A549 (cell line): Measurements from ENCODE around the gene RPS6KA2.
"Not testable (repeated sequence)": the region's sequence is repeated elsewhere in the genome, so short reads cannot be mapped to it uniquely, and the experiment has no call there.

Experiments
- CBX2 ChIP-seq: fragments of 200-600 bp; sonication (generic); IDR thresholded peaks from 2 replicates; pipeline ENCODE4 v1.6.1; 2016; ENCODE audit warnings: low read depth, mild to moderate bottlenecking, borderline replicate concordance
- CBX8 ChIP-seq: fragments of 200-600 bp; sonication (generic); IDR thresholded peaks from 2 replicates; pipeline ENCODE4 v1.6.1; 2016
- CEBPB ChIP-seq, 2 experiments: fragments of >200 bp in 1 of 2; sonication (Bioruptor Twin) in 1 of 2; formaldehyde crosslinking in 1 of 2; IDR thresholded peaks; 2 replicates each; pipeline ENCODE4 v1.6.1; 2012 to 2016
- HMGXB4 ChIP-seq: fragments of 250-450 bp; sonication (Bioruptor Pico); IDR thresholded peaks from 2 replicates; pipeline ENCODE4 v1.5.0; 2021; ENCODE audit warnings: mild to moderate bottlenecking, moderate library complexity, borderline replicate concordance
- JUN ChIP-seq, 2 experiments: fragments of >200 bp; sonication (Bioruptor Twin); formaldehyde crosslinking; IDR thresholded peaks; 2 replicates in 1 of 2; 3 replicates in 1 of 2; pipeline ENCODE4 v1.6.1; 2016 to 2017
- MYC ChIP-seq: IDR thresholded peaks from 2 replicates; pipeline ENCODE4 v1.6.1; 2012; ENCODE audit warnings: mild to moderate bottlenecking, inconsistent platforms, low read length, improper control_type of control experiment, borderline replicate concordance
- POLR2A ChIP-seq: IDR thresholded peaks from 2 replicates; pipeline ENCODE4 v1.6.1; 2012; ENCODE audit warnings: mild to moderate bottlenecking, low read length
- SMC3 ChIP-seq: fragments of >200 bp; sonication (Bioruptor Twin); formaldehyde crosslinking; IDR thresholded peaks from 3 replicates; pipeline ENCODE4 v1.6.1; 2018; ENCODE audit warnings: inconsistent platforms
- TF ChIP-seq, protein P1 (sequence below): fragments of 200-600 bp; sonication (generic); IDR thresholded peaks from 2 replicates; pipeline ENCODE4 v1.6.1; 2016; ENCODE audit warnings: antibody characterized with exemption, mild to moderate bottlenecking, moderate library complexity
- TF ChIP-seq, protein P2 (sequence below): fragments of >200 bp; sonication (Bioruptor Twin); formaldehyde crosslinking; IDR thresholded peaks from 3 replicates; pipeline ENCODE4 v1.5.1; 2016
- TF ChIP-seq, protein P3 (sequence below): fragments of 150-350 bp; IDR thresholded peaks from 2 replicates; pipeline ENCODE4 v1.6.1; 2014; ENCODE audit warnings: low read depth, mild to moderate bottlenecking, low read length
- TF ChIP-seq, protein P4 (sequence below): fragments of 450-650 bp; IDR thresholded peaks from 2 replicates; pipeline ENCODE4 v1.6.1; 2014; ENCODE audit warnings: antibody characterized with exemption
- TF ChIP-seq, protein P5 (sequence below): IDR thresholded peaks from 2 replicates; pipeline ENCODE4 v1.6.1; 2012

GRCh38 chr6:166392755-166393534 is 234.1 kb downstream of the RPS6KA2 start:
- TF ChIP-seq SMC3; JUN (IDR thresholded peaks at IDR 0.05); CBX8; POLR2A; HMGXB4 (CRISPR knock-in tag); CEBPB (IDR thresholded peaks at IDR 0.05); MYC; CBX2: not testable (repeated sequence)
- TF ChIP-seq, protein P1, sequence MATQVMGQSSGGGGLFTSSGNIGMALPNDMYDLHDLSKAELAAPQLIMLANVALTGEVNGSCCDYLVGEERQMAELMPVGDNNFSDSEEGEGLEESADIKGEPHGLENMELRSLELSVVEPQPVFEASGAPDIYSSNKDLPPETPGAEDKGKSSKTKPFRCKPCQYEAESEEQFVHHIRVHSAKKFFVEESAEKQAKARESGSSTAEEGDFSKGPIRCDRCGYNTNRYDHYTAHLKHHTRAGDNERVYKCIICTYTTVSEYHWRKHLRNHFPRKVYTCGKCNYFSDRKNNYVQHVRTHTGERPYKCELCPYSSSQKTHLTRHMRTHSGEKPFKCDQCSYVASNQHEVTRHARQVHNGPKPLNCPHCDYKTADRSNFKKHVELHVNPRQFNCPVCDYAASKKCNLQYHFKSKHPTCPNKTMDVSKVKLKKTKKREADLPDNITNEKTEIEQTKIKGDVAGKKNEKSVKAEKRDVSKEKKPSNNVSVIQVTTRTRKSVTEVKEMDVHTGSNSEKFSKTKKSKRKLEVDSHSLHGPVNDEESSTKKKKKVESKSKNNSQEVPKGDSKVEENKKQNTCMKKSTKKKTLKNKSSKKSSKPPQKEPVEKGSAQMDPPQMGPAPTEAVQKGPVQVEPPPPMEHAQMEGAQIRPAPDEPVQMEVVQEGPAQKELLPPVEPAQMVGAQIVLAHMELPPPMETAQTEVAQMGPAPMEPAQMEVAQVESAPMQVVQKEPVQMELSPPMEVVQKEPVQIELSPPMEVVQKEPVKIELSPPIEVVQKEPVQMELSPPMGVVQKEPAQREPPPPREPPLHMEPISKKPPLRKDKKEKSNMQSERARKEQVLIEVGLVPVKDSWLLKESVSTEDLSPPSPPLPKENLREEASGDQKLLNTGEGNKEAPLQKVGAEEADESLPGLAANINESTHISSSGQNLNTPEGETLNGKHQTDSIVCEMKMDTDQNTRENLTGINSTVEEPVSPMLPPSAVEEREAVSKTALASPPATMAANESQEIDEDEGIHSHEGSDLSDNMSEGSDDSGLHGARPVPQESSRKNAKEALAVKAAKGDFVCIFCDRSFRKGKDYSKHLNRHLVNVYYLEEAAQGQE: not testable (repeated sequence)
- TF ChIP-seq, protein P2, sequence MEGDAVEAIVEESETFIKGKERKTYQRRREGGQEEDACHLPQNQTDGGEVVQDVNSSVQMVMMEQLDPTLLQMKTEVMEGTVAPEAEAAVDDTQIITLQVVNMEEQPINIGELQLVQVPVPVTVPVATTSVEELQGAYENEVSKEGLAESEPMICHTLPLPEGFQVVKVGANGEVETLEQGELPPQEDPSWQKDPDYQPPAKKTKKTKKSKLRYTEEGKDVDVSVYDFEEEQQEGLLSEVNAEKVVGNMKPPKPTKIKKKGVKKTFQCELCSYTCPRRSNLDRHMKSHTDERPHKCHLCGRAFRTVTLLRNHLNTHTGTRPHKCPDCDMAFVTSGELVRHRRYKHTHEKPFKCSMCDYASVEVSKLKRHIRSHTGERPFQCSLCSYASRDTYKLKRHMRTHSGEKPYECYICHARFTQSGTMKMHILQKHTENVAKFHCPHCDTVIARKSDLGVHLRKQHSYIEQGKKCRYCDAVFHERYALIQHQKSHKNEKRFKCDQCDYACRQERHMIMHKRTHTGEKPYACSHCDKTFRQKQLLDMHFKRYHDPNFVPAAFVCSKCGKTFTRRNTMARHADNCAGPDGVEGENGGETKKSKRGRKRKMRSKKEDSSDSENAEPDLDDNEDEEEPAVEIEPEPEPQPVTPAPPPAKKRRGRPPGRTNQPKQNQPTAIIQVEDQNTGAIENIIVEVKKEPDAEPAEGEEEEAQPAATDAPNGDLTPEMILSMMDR: not testable (repeated sequence)
- TF ChIP-seq, protein P3, sequence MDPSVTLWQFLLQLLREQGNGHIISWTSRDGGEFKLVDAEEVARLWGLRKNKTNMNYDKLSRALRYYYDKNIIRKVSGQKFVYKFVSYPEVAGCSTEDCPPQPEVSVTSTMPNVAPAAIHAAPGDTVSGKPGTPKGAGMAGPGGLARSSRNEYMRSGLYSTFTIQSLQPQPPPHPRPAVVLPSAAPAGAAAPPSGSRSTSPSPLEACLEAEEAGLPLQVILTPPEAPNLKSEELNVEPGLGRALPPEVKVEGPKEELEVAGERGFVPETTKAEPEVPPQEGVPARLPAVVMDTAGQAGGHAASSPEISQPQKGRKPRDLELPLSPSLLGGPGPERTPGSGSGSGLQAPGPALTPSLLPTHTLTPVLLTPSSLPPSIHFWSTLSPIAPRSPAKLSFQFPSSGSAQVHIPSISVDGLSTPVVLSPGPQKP: not testable (repeated sequence)
- TF ChIP-seq, protein P4, sequence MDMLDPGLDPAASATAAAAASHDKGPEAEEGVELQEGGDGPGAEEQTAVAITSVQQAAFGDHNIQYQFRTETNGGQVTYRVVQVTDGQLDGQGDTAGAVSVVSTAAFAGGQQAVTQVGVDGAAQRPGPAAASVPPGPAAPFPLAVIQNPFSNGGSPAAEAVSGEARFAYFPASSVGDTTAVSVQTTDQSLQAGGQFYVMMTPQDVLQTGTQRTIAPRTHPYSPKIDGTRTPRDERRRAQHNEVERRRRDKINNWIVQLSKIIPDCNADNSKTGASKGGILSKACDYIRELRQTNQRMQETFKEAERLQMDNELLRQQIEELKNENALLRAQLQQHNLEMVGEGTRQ: not testable (repeated sequence)
- TF ChIP-seq, protein P5, sequence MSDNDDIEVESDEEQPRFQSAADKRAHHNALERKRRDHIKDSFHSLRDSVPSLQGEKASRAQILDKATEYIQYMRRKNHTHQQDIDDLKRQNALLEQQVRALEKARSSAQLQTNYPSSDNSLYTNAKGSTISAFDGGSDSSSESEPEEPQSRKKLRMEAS: not testable (repeated sequence)
